Motor neuron (in vitro differentiated cells): ENCODE data around the gene LRRN1. TPM values are rescaled to one million over a fixed set of nuclear protein-coding genes. Genes with fewer than 3 reads are reported as not detected.
"Not testable (repeated sequence)": the region's sequence is repeated elsewhere in the genome, so short reads cannot be mapped to it uniquely, and the experiment has no call there.

Source experiments
- ATAC-seq, 8 experiments: fragments of 200-7000 bp; cut with Tn5 transposase; replicated peaks in 6 of 8; 2 replicates each; pipeline ENCODE4 v1.8.0; 2021; ENCODE audit warnings: mild to moderate bottlenecking in 8 of 8, moderate library complexity in 8 of 8
- H3K27ac ChIP-seq, 2 donors: fragments of 250-450 bp; sonication (Bioruptor Pico); 2 replicates each; pipeline ENCODE4 v1.9.0; 2021; ENCODE audit warnings: antibody characterized with exemption in 2 of 2, mild to moderate bottlenecking in 2 of 2, moderate library complexity in 1 of 2
- H3K4me1 ChIP-seq, 2 donors: fragments of 250-450 bp; sonication (Bioruptor Pico); replicated peaks in 1 of 2; 2 replicates each; pipeline ENCODE4 v1.6.1; 2021; ENCODE audit warnings: antibody characterized with exemption in 2 of 2, mild to moderate bottlenecking in 2 of 2, moderate library complexity in 1 of 2
- H3K4me3 ChIP-seq, 5 donors: fragments of 250-450 bp; sonication (Bioruptor Pico); 2 replicates each; pipeline ENCODE4 v1.9.0; 2021; ENCODE audit warnings: antibody characterized with exemption in 5 of 5, mild to moderate bottlenecking in 5 of 5, moderate library complexity in 4 of 5
- WGBS, 10 experiments: fragments of 450-650 bp; shearing (Covaris generic); methylation state at CpG; one replicate each; pipeline ENCODE4 v1.0.0; 2022; 5-methylcytosine and 5-hydroxymethylcytosine counted together
- in situ Hi-C, 9 experiments: fragments of 400-800 bp; cut with MboI; loops; one replicate each; pipeline ENCODE4 v1.15.0; 2021; ENCODE audit warnings: low sequenced_read_pairs in 9 of 9, low pct_unique_long_range_greater_than_20kb in 2 of 9; ENCODE audit not compliant: unreplicated experiment in 9 of 9
- total RNA-seq, 8 experiments: library from RNA; unstranded; fragments of 300-600 nt; gene quantifications; 2 replicates each; pipeline versions ENCODE4 v1.2.3 to v1.2.4, GENCODE V29; 2022

The LRRN1 gene
- total RNA-seq, 8 experiments from 2014 or later, result 0.97 to 188 (median 24.8) TPM

GRCh38 chr3:3816034-3816433 is 16.8 kb downstream of the LRRN1 start:
- H3K27ac ChIP-seq, result no peak overlapping the region
- no peak overlapping the region for H3K4me3 ChIP-seq
- H3K4me1 ChIP-seq, result peaks cover 9 to 49% of the 10 kb centered on the region in 2 donors
- in situ Hi-C loops, result loop anchor here in 1 of 9 experiments (25.0 kb wide), 1 partner anchor 604 kb away; no protein-coding TSS in a partner anchor
- WGBS, 10 experiments, result 0 to 80% (median 27%) methylated on average over 1 of the region's 1 CpG; no CpG with 5 or more reads in 4 of the 10 experiments
- peak in 5 of 8 experiments; percentile 66 to 90 (median 87) for ATAC-seq

- WGBS, 10 experiments, result 11 to 100% (median 77%) methylated on average over 1 to 5 of the region's 5 CpGs; no CpG with 5 or more reads in 4 of the 10 experiments
- no peak overlapping the region for H3K4me3 ChIP-seq
- no peak overlapping the region for H3K27ac ChIP-seq
- in situ Hi-C loops, result loop anchor here in 1 of 9 experiments (25.0 kb wide), 1 partner anchor 606 kb away; no protein-coding TSS in a partner anchor
- ATAC-seq, result no peak
- peaks cover 9 to 35% of the 10 kb centered on the region in 2 donors for H3K4me1 ChIP-seq
These were observed 18.6 kb downstream of the LRRN1 start for GRCh38 chr3:3817865-3818264.

GRCh38 chr3:3821777-3822176 is 22.5 kb downstream of the LRRN1 start:
- Histone ChIP-seq H3K4me1 (peaks cover 19% of the 10 kb centered on the region in 2 donors), H3K27ac (no peak overlapping the region), H3K4me3 (no peak overlapping the region)
- ATAC-seq, result peak in 4 of 8 experiments; percentile 54 to 91 (median 66)
- 0 to 100% (median 73%) methylated on average over 1 to 4 of the region's 4 CpGs for WGBS, 10 experiments
- in situ Hi-C loops, result loop anchor here in 1 of 9 experiments (25.0 kb wide), 1 partner anchor 609 kb away; no protein-coding TSS in a partner anchor

GRCh38 chr3:3825035-3825434 is 25.8 kb downstream of the LRRN1 start:
- WGBS, 10 experiments, result 7 to 100% (median 64%) methylated on average over 1 to 3 of the region's 3 CpGs; no CpG with 5 or more reads in 2 of the 10 experiments
- Histone ChIP-seq H3K4me1 (peaks cover 13 to 17% of the 10 kb centered on the region in 2 donors), H3K4me3 (no peak overlapping the region), H3K27ac (peak overlapping the region in 1 of 2 donors; percentile 38)
- no peak for ATAC-seq
- in situ Hi-C loops, result no loop called here

- Histone ChIP-seq H3K4me3 (no peak overlapping the region), H3K27ac (no peak overlapping the region), H3K4me1 (peaks cover 13 to 17% of the 10 kb centered on the region in 2 donors)
- 0 to 100% (median 81%) methylated on average over 1 to 4 of the region's 4 CpGs for WGBS, 10 experiments
- ATAC-seq, result no peak
- in situ Hi-C loops, result no loop called here
These were observed 27.3 kb downstream of the LRRN1 start for GRCh38 chr3:3826521-3826920.

GRCh38 chr3:3827111-3827510 is 27.9 kb downstream of the LRRN1 start:
- Histone ChIP-seq H3K27ac (no peak overlapping the region), H3K4me1 (peaks cover 13 to 17% of the 10 kb centered on the region in 2 donors), H3K4me3 (no peak overlapping the region)
- 0 to 100% (median 100%) methylated on average over 1 of the region's 1 CpG; no CpG with 5 or more reads in 2 of the 10 experiments for WGBS, 10 experiments
- ATAC-seq, result no peak
- in situ Hi-C loops, result no loop called here

- H3K4me3 ChIP-seq, H3K27ac ChIP-seq, in situ Hi-C loops, ATAC-seq: not testable (repeated sequence)
- peaks cover 13 to 17% of the 10 kb centered on the region in 2 donors for H3K4me1 ChIP-seq
- 5 to 100% (median 95%) methylated on average over 1 to 3 of the region's 3 CpGs; no CpG with 5 or more reads in 2 of the 10 experiments for WGBS, 10 experiments
These were observed 29.2 kb downstream of the LRRN1 start for GRCh38 chr3:3828417-3828816.

- WGBS, 10 experiments, result 0 to 100% (median 53%) methylated on average over 1 to 2 of the region's 3 CpGs; no CpG with 5 or more reads in 4 of the 10 experiments
- H3K27ac ChIP-seq, result no peak overlapping the region
These were observed 37.6 kb downstream of the LRRN1 start for GRCh38 chr3:3836845-3837244.

GRCh38 chr3:3842356-3842755 is 43.1 kb downstream of the LRRN1 start:
- 0 to 100% (median 53%) methylated on average over 1 to 2 of the region's 2 CpGs; no CpG with 5 or more reads in 2 of the 10 experiments for WGBS, 10 experiments
- in situ Hi-C loops, result no loop called here
- no peak overlapping the region for H3K4me3 ChIP-seq
- H3K4me1 ChIP-seq, result no peaks in the 10 kb centered on the region
- no peak for ATAC-seq
- no peak overlapping the region for H3K27ac ChIP-seq

More at GRCh38 chr3:3836845-3837244, 37.6 kb downstream of the LRRN1 start:
- Histone ChIP-seq H3K4me3 (no peak overlapping the region), H3K4me1 (no peaks in the 10 kb centered on the region)
- ATAC-seq, result no peak
- in situ Hi-C loops, result no loop called here

- H3K4me1 ChIP-seq, result peaks cover 9 to 16% of the 10 kb centered on the region in 2 donors
- H3K4me3 ChIP-seq, result no peak overlapping the region
- 23 to 90% (median 55%) methylated on average over 2 to 8 of the region's 8 CpGs for WGBS, 10 experiments
- no peak for ATAC-seq
- H3K27ac ChIP-seq, result no peak overlapping the region
- in situ Hi-C loops, result no loop called here
These were observed 49.0 kb downstream of the LRRN1 start for GRCh38 chr3:3847994-3848922.

- no peak overlapping the region for H3K4me3 ChIP-seq
- in situ Hi-C loops, result no loop called here
- no peak for ATAC-seq
- WGBS, 10 experiments, result 9 to 93% (median 46%) methylated on average over 1 to 8 of the region's 8 CpGs
- no peak overlapping the region for H3K27ac ChIP-seq
- peaks cover 9 to 16% of the 10 kb centered on the region in 2 donors for H3K4me1 ChIP-seq
These were observed 49.7 kb downstream of the LRRN1 start for GRCh38 chr3:3848923-3849275.

- H3K4me1 ChIP-seq, result peaks cover 9 to 16% of the 10 kb centered on the region in 2 donors
- ATAC-seq, result no peak
These were observed 52.5 kb downstream of the LRRN1 start for GRCh38 chr3:3851621-3852323.

GRCh38 chr3:3853544-3853943 is 54.3 kb downstream of the LRRN1 start:
- H3K27ac ChIP-seq, result no peak overlapping the region
- in situ Hi-C loops, result no loop called here
- WGBS, 10 experiments, result 0 to 100% (median 100%) methylated on average over 1 of the region's 1 CpG; no CpG with 5 or more reads in 5 of the 10 experiments

More at GRCh38 chr3:3851621-3852323, 52.5 kb downstream of the LRRN1 start:
- Histone ChIP-seq H3K4me3 (no peak overlapping the region), H3K27ac (no peak overlapping the region)
- 13 to 100% (median 71%) methylated on average over 1 to 4 of the region's 4 CpGs; no CpG with 5 or more reads in 2 of the 10 experiments for WGBS, 10 experiments
- in situ Hi-C loops, result no loop called here

More at GRCh38 chr3:3853544-3853943, 54.3 kb downstream of the LRRN1 start:
- no peak overlapping the region for H3K4me3 ChIP-seq
- peaks cover 7 to 13% of the 10 kb centered on the region in 2 donors for H3K4me1 ChIP-seq
- ATAC-seq, result no peak
